Measurements from ENCODE around the gene PJA2. TPM values are rescaled to one million over a fixed set of nuclear protein-coding genes. Genes with fewer than 3 reads are reported as not detected.
"Not testable (repeated sequence)": the region's sequence is repeated elsewhere in the genome, so short reads cannot be mapped to it uniquely, and the experiment has no call there.

The PJA2 gene
- total RNA-seq, 3 donors from 2014 or later: 76.5 to 139 (median 83.7) TPM

- DNase-seq (no peak), ATAC-seq (no peak)
- intact Hi-C loops (cut with DNase I, micrococcal nuclease): no loop called here
- Histone ChIP-seq H3K4me3 (no peak overlapping the region), H3K4me1 (ENCODE audit: low read depth) (no peaks in the 10 kb centered on the region), H3K9me3 (no peaks in the 10 kb centered on the region), H3K36me3 (ENCODE audit: low read depth) (no peaks in the 10 kb centered on the region)
- TF ChIP-seq CTCF (IDR thresholded peaks at IDR 0.05): no peak
Observed at GRCh38 chr5:109421956-109422355, 12.2 kb upstream of the PJA2 start.

- no peak for ATAC-seq
- Histone ChIP-seq H3K9me3 (no peaks in the 10 kb centered on the region), H3K4me1 (ENCODE audit: low read depth) (no peaks in the 10 kb centered on the region), H3K36me3 (ENCODE audit: low read depth) (no peaks in the 10 kb centered on the region), H3K4me3 (no peak overlapping the region)
- no peak for TF ChIP-seq CTCF (IDR thresholded peaks at IDR 0.05)
- intact Hi-C loops (cut with DNase I, micrococcal nuclease): no loop called here
- DNase-seq: no peak
Observed at GRCh38 chr5:109418712-109419352, 9.1 kb upstream of the PJA2 start.

GRCh38 chr5:109416882-109417281, 7.1 kb upstream of the PJA2 start:
- no peaks in the 10 kb centered on the region for H3K4me1 ChIP-seq (ENCODE audit: low read depth)
- no peak for TF ChIP-seq CTCF (IDR thresholded peaks at IDR 0.05)
- no peak for ATAC-seq

GRCh38 chr5:109413921-109414461, 4.2 kb upstream of the PJA2 start:
- ATAC-seq; intact Hi-C loops (cut with DNase I, micrococcal nuclease); H3K9me3 ChIP-seq; H3K36me3 ChIP-seq (ENCODE audit: low read depth); H3K4me3 ChIP-seq; H3K4me1 ChIP-seq (ENCODE audit: low read depth); DNase-seq: not testable (repeated sequence)

More at GRCh38 chr5:109416882-109417281, 7.1 kb upstream of the PJA2 start:
- DNase-seq: no peak
- Histone ChIP-seq H3K9me3 (no peaks in the 10 kb centered on the region), H3K4me3 (no peak overlapping the region), H3K36me3 (ENCODE audit: low read depth) (no peaks in the 10 kb centered on the region)
- intact Hi-C loops (cut with DNase I, micrococcal nuclease): no loop called here

GRCh38 chr5:109413458-109413857, 3.7 kb upstream of the PJA2 start:
- ATAC-seq (no peak), DNase-seq (peak in 1 of 3 donors; percentile 34)
- H3K36me3 ChIP-seq (ENCODE audit: low read depth): no peaks in the 10 kb centered on the region
- H3K9me3 ChIP-seq: no peaks in the 10 kb centered on the region
- no peak overlapping the region for H3K4me3 ChIP-seq
- H3K4me1 ChIP-seq (ENCODE audit: low read depth): peaks cover 6% of the 10 kb centered on the region
- intact Hi-C loops (cut with DNase I, micrococcal nuclease): no loop called here
- TF ChIP-seq CTCF (IDR thresholded peaks at IDR 0.05): no peak

GRCh38 chr5:109412981-109413402, 3.2 kb upstream of the PJA2 start:
- Histone ChIP-seq H3K36me3 (ENCODE audit: low read depth) (no peaks in the 10 kb centered on the region), H3K4me1 (ENCODE audit: low read depth) (peaks cover 9% of the 10 kb centered on the region), H3K4me3 (no peak overlapping the region), H3K9me3 (no peaks in the 10 kb centered on the region)
- DNase-seq (no peak), ATAC-seq (no peak)
- no peak for TF ChIP-seq CTCF (IDR thresholded peaks at IDR 0.05)
- intact Hi-C loops (cut with DNase I, micrococcal nuclease): no loop called here
